T-cell (primary cell): ENCODE data around the gene TRIM15. TPM values are rescaled to one million over a fixed set of nuclear protein-coding genes. Genes with fewer than 3 reads are reported as not detected.

Experiments
- ATAC-seq, 4 experiments: fragments of 200-7000 bp in 3 of 4; fragments of 150-1000 bp in 1 of 4; cut with Tn5 transposase; replicated peaks in 1 of 4; 1 replicate in 3 of 4; 2 replicates in 1 of 4; pipeline ENCODE4 v1.10.0; 2021; ENCODE audit warnings: moderate library complexity in 3 of 4, mild to moderate bottlenecking in 2 of 4, moderate number of reproducible peaks in 1 of 4
- CTCF ChIA-PET, 2 donors: fragments of 300-600 bp; sonication (Branson Sonifier 250); formaldehyde crosslinking; loops; one replicate each; lab custom pipeline; 2022; ENCODE audit warnings: antibody characterized with exemption in 2 of 2; lab: Charles Lee
- POLR2A ChIA-PET, 2 donors: fragments of 300-600 bp; sonication (Branson Sonifier 250); formaldehyde crosslinking; loops; one replicate each; lab custom pipeline; 2022; ENCODE audit warnings: antibody characterized with exemption in 2 of 2; lab: Charles Lee
- DNase-seq, 35 experiments: peaks; one replicate each; pipeline versions ENCODE4 v3.0.0 to v3.0.0-alpha.2; 2013 to 2023
- H3K27ac ChIP-seq: one replicate; pipeline ENCODE4 v1.5.1; 2013; ENCODE audit warnings: low read length
- H3K27me3 ChIP-seq, 2 experiments: replicated peaks in 1 of 2; 1 replicate in 1 of 2; 2 replicates in 1 of 2; pipeline versions ENCODE4 v1.6.1 to v1.7.0; 2013; ENCODE audit warnings: low read length in 1 of 2, mixed read lengths in 1 of 2; ENCODE audit not compliant: control insufficient read depth in 2 of 2, insufficient read depth in 2 of 2; ENCODE audit errors: extremely low read depth in 1 of 2
- H3K36me3 ChIP-seq, 2 donors: 1 replicate in 1 of 2; 2 replicates in 1 of 2; pipeline versions ENCODE4 v1.6.1 to v1.7.0; 2013; ENCODE audit warnings: low read length in 1 of 2; ENCODE audit not compliant: control insufficient read depth in 2 of 2, insufficient read depth in 1 of 2; ENCODE audit errors: extremely low read depth in 1 of 2
- H3K4me1 ChIP-seq, 2 experiments: 1 replicate in 1 of 2; 2 replicates in 1 of 2; pipeline versions ENCODE4 v1.6.1 to v1.7.0; 2013; ENCODE audit warnings: low read length in 2 of 2, mixed read lengths in 1 of 2; ENCODE audit not compliant: insufficient read depth in 2 of 2, control insufficient read depth in 1 of 2; ENCODE audit errors: extremely low read depth in 1 of 2
- H3K4me3 ChIP-seq, 2 donors: 1 replicate in 1 of 2; 2 replicates in 1 of 2; pipeline versions ENCODE4 v1.5.1 to v1.7.0; 2013; ENCODE audit warnings: mild to moderate bottlenecking in 2 of 2, low read length in 1 of 2, moderate library complexity in 1 of 2; ENCODE audit not compliant: control insufficient read depth in 1 of 2; ENCODE audit errors: extremely low read depth in 1 of 2
- H3K9me3 ChIP-seq: 2 replicates; pipeline ENCODE4 v1.7.0; 2013
- H3K27ac Mint-ChIP-seq, 2 donors: one replicate each; pipeline ENCODE4 v1.8.0; 2020 to 2021; ENCODE audit warnings: mild to moderate bottlenecking in 2 of 2, mixed read lengths in 2 of 2
- H3K27me3 Mint-ChIP-seq, 2 donors: one replicate each; pipeline ENCODE4 v1.8.0; 2021 to 2022; ENCODE audit warnings: mixed read lengths in 2 of 2
- H3K36me3 Mint-ChIP-seq: one replicate; pipeline ENCODE4 v1.8.0; 2021; ENCODE audit warnings: mixed read lengths
- H3K4me1 Mint-ChIP-seq, 3 donors: one replicate each; pipeline ENCODE4 v1.8.0; 2020 to 2022; ENCODE audit warnings: mixed read lengths in 3 of 3, mild to moderate bottlenecking in 1 of 3
- H3K4me3 Mint-ChIP-seq, 3 donors: one replicate each; pipeline ENCODE4 v1.8.0; 2020 to 2022; ENCODE audit warnings: mild to moderate bottlenecking in 3 of 3, mixed read lengths in 3 of 3, moderate library complexity in 3 of 3
- H3K9me3 Mint-ChIP-seq, 3 donors: one replicate each; pipeline ENCODE4 v1.8.0; 2020 to 2022; ENCODE audit warnings: mixed read lengths in 3 of 3
- WGBS: methylation state at CpG from one replicate; pipeline ENCODE4 v1.1.5; 2013; ENCODE audit warnings: missing lambda C conversion rate; ENCODE audit not compliant: insufficient coverage; 5-methylcytosine and 5-hydroxymethylcytosine counted together
- total RNA-seq, 35 experiments: library from RNA in 6 of 35; stranded (reverse) in 6 of 35; fragments of 120-200 nt in 1 of 35; gene quantifications; one replicate each; pipeline versions ENCODE4 v1.2.1 to v1.2.4 and lab custom pipeline; 2013 to 2026

TRIM15 gene
- total RNA-seq, 5 donors from 2014 or later (not counting 1 experiment from before 2014, with no cell fraction given), result not detected

DNA sequence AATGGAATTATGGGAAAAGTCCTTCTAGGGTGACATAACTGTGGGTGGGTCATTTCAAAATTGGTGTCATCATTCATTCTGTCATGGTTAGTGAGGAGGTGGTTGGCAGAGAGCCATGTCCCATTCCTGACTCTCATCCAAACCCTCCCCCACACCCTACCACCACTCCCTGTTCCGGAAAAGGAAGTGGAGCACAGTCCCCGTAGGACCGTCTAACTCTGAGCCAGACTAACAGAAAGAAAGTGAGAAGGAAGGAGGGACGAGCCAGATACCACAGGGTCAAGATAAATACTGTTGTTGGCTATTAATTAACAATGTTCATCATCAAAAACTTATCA is 7.1 kb upstream of the TRIM15 start:
- H3K36me3 ChIP-seq, result no peaks in the 10 kb centered on the region
- POLR2A ChIA-PET, result no interaction called here
- no CpG with 5 or more reads among the region's 4 CpGs for WGBS
- no peak overlapping the region for H3K27ac Mint-ChIP-seq
- no peaks in the 10 kb centered on the region for H3K9me3 Mint-ChIP-seq
- DNase-seq, result no peak
- peaks cover 0 to 4% (median 4%) of the 10 kb centered on the region in 3 donors for H3K4me1 Mint-ChIP-seq
- no peaks in the 10 kb centered on the region for H3K36me3 Mint-ChIP-seq
- no peak overlapping the region for H3K27ac ChIP-seq
- H3K4me1 ChIP-seq, result no peaks in the 10 kb centered on the region
- no peak for ATAC-seq
- CTCF ChIA-PET, result no interaction called here
- H3K4me3 Mint-ChIP-seq, result no peak overlapping the region
- peaks cover 32 to 37% of the 10 kb centered on the region in 2 donors for H3K27me3 Mint-ChIP-seq
- no peak overlapping the region for H3K4me3 ChIP-seq
- H3K27me3 ChIP-seq, result peaks cover 0 to 31% of the 10 kb centered on the region in 2 experiments
- H3K9me3 ChIP-seq, result no peaks in the 10 kb centered on the region

DNA sequence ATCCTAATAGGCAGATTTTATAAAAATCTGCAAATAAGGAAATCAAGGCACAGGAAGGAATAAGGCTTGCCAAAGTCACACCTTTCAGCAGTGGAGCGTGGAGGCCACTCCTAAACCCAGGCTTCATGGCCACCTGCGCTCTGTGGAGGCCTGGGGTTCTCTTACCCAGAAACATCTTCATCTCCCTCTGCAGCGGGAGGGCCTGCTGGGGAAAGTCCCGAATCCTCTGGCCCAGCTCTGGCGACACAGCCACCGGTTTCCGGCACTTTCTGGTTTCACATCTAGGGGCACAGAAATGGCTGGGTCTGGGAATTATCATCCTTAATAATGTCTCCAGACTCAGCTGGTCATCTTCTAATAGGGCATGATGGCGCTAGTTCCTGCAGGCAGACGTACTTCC is 6.6 kb upstream of the TRIM15 start:
- DNase-seq, result no peak
- H3K27me3 Mint-ChIP-seq, result peaks cover 32 to 37% of the 10 kb centered on the region in 2 donors
- WGBS, result 77% methylated on average over 7 of the region's 9 CpGs
- Histone ChIP-seq H3K4me3 (no peak overlapping the region), H3K27ac (no peak overlapping the region), H3K36me3 (no peaks in the 10 kb centered on the region), H3K4me1 (no peaks in the 10 kb centered on the region), H3K27me3 (peaks cover 0 to 31% of the 10 kb centered on the region in 2 experiments), H3K9me3 (no peaks in the 10 kb centered on the region)
- H3K9me3 Mint-ChIP-seq, result no peaks in the 10 kb centered on the region
- H3K4me3 Mint-ChIP-seq, result no peak overlapping the region
- no peaks in the 10 kb centered on the region for H3K36me3 Mint-ChIP-seq
- no peak for ATAC-seq
- ChIA-PET CTCF (no interaction called here), POLR2A (no interaction called here)
- H3K4me1 Mint-ChIP-seq, result peaks cover 0 to under 1% (median 0%) of the 10 kb centered on the region in 3 donors
- H3K27ac Mint-ChIP-seq, result no peak overlapping the region

DNA sequence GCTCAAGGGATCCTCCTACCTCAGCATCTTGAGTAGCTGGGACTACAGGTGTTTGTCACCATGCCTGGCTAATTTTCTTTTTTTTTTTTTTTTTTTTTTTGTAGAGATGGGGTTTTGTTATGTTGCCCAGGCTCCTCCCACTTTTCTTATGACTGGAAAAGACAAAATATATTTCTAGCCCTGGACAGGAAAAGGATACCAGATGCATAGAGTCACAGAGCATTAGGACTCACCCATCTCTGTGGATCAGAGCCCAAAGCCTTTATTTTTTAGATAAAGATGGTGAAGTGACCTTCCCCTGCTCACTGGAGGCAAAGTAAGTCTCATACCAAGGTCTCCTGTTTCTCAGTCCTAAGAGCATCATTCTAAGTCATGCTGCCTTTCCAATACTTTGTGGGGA is 5.8 kb upstream of the TRIM15 start:
- no peaks in the 10 kb centered on the region for H3K9me3 ChIP-seq
- H3K27me3 ChIP-seq, result peaks cover 0 to 31% of the 10 kb centered on the region in 2 experiments
- DNase-seq (no peak), ATAC-seq (no peak)
- no peaks in the 10 kb centered on the region for H3K36me3 Mint-ChIP-seq
- H3K27me3 Mint-ChIP-seq, result peaks cover 34 to 37% of the 10 kb centered on the region in 2 donors
- H3K4me3 ChIP-seq, result no peak overlapping the region
- H3K27ac Mint-ChIP-seq, result no peak overlapping the region
- H3K27ac ChIP-seq, result no peak overlapping the region
- ChIA-PET CTCF (no interaction called here), POLR2A (no interaction called here)
- no peaks in the 10 kb centered on the region for H3K4me1 ChIP-seq
- no peaks in the 10 kb centered on the region for H3K9me3 Mint-ChIP-seq
- H3K36me3 ChIP-seq, result no peaks in the 10 kb centered on the region
- H3K4me1 Mint-ChIP-seq, result peaks cover 0 to 4% (median 3%) of the 10 kb centered on the region in 3 donors
- no peak overlapping the region for H3K4me3 Mint-ChIP-seq

DNA sequence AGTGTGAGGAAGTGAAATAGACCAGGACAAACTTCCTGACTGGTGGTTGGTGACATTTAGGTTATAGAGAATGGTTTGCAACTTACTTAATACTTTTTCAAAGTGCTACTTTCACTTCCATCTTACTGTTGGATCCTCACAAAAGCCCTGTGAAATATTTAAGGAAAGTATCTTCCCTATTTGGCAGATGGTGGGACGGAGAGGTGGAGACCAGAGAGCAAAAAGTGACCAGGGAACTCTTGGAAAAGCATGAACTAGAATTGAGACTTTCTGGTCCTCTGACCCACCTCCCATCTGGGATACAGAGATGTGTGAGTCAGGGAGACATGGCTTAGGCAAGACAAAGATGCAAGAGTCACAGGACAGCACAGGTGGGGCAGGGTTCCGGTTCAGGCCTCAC is 5.3 kb upstream of the TRIM15 start:
- CTCF ChIA-PET, result no interaction called here
- ATAC-seq (no peak), DNase-seq (no peak)
- no peaks in the 10 kb centered on the region for H3K36me3 Mint-ChIP-seq
- peaks cover 34 to 36% of the 10 kb centered on the region in 2 donors for H3K27me3 Mint-ChIP-seq
- Histone ChIP-seq H3K4me1 (peaks cover 0 to 2% of the 10 kb centered on the region in 2 experiments), H3K36me3 (no peaks in the 10 kb centered on the region), H3K27ac (no peak overlapping the region), H3K4me3 (no peak overlapping the region), H3K27me3 (peaks cover 0 to 31% of the 10 kb centered on the region in 2 experiments), H3K9me3 (no peaks in the 10 kb centered on the region)
- POLR2A ChIA-PET, result no interaction called here
- H3K9me3 Mint-ChIP-seq, result no peaks in the 10 kb centered on the region
- H3K4me3 Mint-ChIP-seq, result no peak overlapping the region
- H3K4me1 Mint-ChIP-seq, result peaks cover 0 to 5% (median 5%) of the 10 kb centered on the region in 3 donors
- no peak overlapping the region for H3K27ac Mint-ChIP-seq
- WGBS, result no CpG with 5 or more reads among the region's 2 CpGs

DNA sequence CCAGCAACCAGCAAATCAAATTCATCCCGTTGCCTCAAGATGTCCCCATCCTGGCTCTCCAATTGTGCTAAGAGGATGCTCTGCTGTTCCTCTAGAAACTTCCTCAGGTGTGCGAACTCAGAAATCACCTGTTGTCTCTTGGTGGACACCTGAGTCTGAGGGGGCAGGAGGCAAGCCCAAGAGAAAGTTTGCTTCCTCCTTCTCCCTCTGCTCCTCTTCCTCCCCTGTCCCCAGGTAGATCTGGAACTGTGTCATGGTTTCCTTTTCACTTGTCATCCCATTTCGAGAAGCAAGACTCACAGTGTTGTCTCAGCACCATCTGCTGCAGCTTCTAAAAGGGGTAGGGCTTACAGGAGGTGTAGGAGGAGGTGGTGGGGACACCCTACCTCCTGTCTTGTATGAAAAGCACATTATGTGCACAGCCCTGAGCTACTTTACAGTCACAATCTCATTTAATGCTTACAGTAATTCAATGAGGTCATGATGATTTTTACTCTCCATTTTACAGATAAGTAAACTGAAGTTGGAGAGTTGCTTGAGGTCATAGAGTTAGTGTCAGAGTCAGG is 4.8 kb upstream of the TRIM15 start:
- Mint-ChIP-seq H3K27me3 (peaks cover 29 to 31% of the 10 kb centered on the region in 2 donors), H3K4me1 (peaks cover 5 to 10% (median 10%) of the 10 kb centered on the region in 3 donors), H3K36me3 (no peaks in the 10 kb centered on the region), H3K9me3 (no peaks in the 10 kb centered on the region), H3K4me3 (no peak overlapping the region), H3K27ac (no peak overlapping the region)
- Histone ChIP-seq H3K36me3 (no peaks in the 10 kb centered on the region), H3K27me3 (peaks cover 0 to 33% of the 10 kb centered on the region in 2 experiments), H3K4me3 (no peak overlapping the region), H3K27ac (no peak overlapping the region), H3K9me3 (no peaks in the 10 kb centered on the region), H3K4me1 (peaks cover 0 to 8% of the 10 kb centered on the region in 2 experiments)
- POLR2A ChIA-PET, result interaction anchor here in 1 of 2 donors (0.5 kb wide), 1 partner anchor 34 kb away, joined by 3 read pairs; no protein-coding TSS in a partner anchor
- CTCF ChIA-PET, result no interaction called here
- DNase-seq (no peak), ATAC-seq (no peak)
- WGBS, result no CpG with 5 or more reads among the region's 3 CpGs

DNA sequence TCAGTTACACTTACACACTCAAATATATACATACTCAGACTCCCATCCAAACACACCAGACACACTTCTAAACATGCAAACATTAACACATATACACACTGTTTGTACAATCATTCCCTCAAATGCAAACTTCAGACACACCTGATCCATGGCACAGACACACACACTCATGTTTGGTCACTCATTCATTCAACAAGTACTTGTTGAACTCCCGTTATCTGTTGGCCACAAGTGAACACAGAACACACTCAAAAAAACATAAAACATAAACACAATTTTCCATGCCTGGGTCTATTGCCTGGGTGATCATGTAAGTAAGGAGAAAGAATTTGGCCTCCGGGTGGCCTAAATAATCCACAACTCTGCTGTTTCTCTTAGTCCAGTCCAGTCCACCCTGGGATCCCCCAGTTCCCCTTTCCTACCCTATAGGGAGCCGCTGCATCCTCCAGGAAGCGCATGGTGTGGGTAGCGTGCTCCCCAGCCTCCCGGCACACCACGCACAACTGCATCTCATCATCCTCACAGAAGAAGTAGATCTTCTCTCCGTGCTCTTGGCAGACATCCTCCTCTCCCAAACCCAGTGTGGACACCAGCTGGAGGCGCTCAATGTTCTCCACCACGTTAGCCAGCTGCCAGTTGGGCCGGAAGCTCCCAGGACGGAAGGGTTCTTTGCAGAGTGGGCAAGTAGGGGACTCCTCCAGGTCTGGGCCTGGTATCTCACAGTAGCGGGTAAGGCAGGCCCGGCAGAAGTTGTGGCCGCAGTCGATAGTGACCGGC is 3.1 kb upstream of the TRIM15 start:
- H3K9me3 ChIP-seq, result no peaks in the 10 kb centered on the region
- H3K36me3 ChIP-seq, result no peaks in the 10 kb centered on the region
- Mint-ChIP-seq H3K36me3 (no peaks in the 10 kb centered on the region), H3K27me3 (peaks cover 22 to 27% of the 10 kb centered on the region in 2 donors), H3K27ac (no peak overlapping the region), H3K4me1 (peaks cover 7 to 10% (median 10%) of the 10 kb centered on the region in 3 donors), H3K9me3 (no peaks in the 10 kb centered on the region), H3K4me3 (no peak overlapping the region)
- H3K4me3 ChIP-seq, result no peak overlapping the region
- no peak for ATAC-seq
- ChIA-PET CTCF (interaction anchor here in 1 of 2 donors (0.6 kb wide), 1 partner anchor 15 kb away, joined by 3 read pairs; no protein-coding TSS in a partner anchor), POLR2A (no interaction called here)
- H3K27ac ChIP-seq, result no peak overlapping the region
- peaks cover 0 to 29% of the 10 kb centered on the region in 2 experiments for H3K27me3 ChIP-seq
- no peak for DNase-seq
- H3K4me1 ChIP-seq, result peaks cover 0 to 8% of the 10 kb centered on the region in 2 experiments
- 93% methylated on average over 15 of the region's 17 CpGs for WGBS
